K562 (cell line): Measurements from ENCODE around the gene TBC1D1. TPM values are rescaled to one million over a fixed set of nuclear protein-coding genes. Genes with fewer than 3 reads are reported as not detected.

Experiments used
- ATAC-seq: fragments of 200-7000 bp; cut with Tn5 transposase; 3 replicates; pipeline ENCODE4 v1.9.1; 2020; ENCODE audit warnings: moderate library complexity
- BruUV-seq: library from RNA; stranded (reverse); fragments of 400-500 nt; replicated peaks from 2 replicates; lab custom pipeline; 2021; lab: Mats Ljungman, UMichigan
- CTCF ChIA-PET: fragments of 300-600 bp; formaldehyde crosslinking; extraction: SDS; loops from one replicate; lab custom pipeline; 2021; ENCODE audit warnings: low intra/inter-chr PET ratio; lab: Yijun Ruan, JAX
- POLR2A ChIA-PET: fragments of 300-600, 350-650 bp; sonication (Branson Sonifier 250); formaldehyde crosslinking; extraction: SDS; loops from one replicate; lab custom pipeline; 2021; ENCODE audit warnings: antibody characterized with exemption, inconsistent platforms; lab: Yijun Ruan, JAX
- DNase-seq, 4 experiments: peaks; one replicate each; pipeline versions ENCODE4 v3.0.0 to v3.0.0-alpha.2; 2011 to 2018; ENCODE audit warnings: low spot score in 3 of 4, mixed read lengths in 3 of 4; ENCODE audit errors: extremely low read depth in 1 of 4
- FAIRE-seq: peaks from 2 replicates; lab custom pipeline; 2011; peaks lifted over from hg19 to GRCh38; lab: Jason Lieb, UNC
- H2AFZ ChIP-seq: 2 replicates; pipeline ENCODE4 v1.6.0; 2011; ENCODE audit warnings: low read depth, low read length, control low read depth, inconsistent platforms
- H3K27ac ChIP-seq: fragments of 200-600 bp; 3 replicates; pipeline ENCODE4 v1.8.0; 2011; ENCODE audit warnings: low read depth, mild to moderate bottlenecking, control low read depth, inconsistent platforms, low read length, moderate library complexity, mixed read lengths; ENCODE audit errors: extremely low read depth
- H3K27me3 ChIP-seq, 2 experiments: fragments of 300-600 bp in 1 of 2; 2 replicates in 1 of 2; 3 replicates in 1 of 2; pipeline versions ENCODE4 v1.6.0 to v1.8.0; 2011; ENCODE audit warnings: inconsistent platforms in 2 of 2, low read length in 2 of 2, mild to moderate bottlenecking in 1 of 2, mixed read lengths in 1 of 2, moderate library complexity in 1 of 2; ENCODE audit not compliant: control insufficient read depth in 2 of 2, insufficient read depth in 2 of 2
- H3K36me3 ChIP-seq: fragments of 300-600 bp; 3 replicates; pipeline ENCODE4 v1.8.0; 2011; ENCODE audit warnings: mild to moderate bottlenecking, low read length, inconsistent platforms; ENCODE audit not compliant: control insufficient read depth, insufficient read depth
- H3K4me1 ChIP-seq, 2 experiments: fragments of 200-600 bp in 1 of 2; replicated peaks in 1 of 2; 2 replicates in 1 of 2; 3 replicates in 1 of 2; pipeline versions ENCODE4 v1.5.1 to v1.8.0; 2011; ENCODE audit warnings: inconsistent platforms in 2 of 2, low read length in 2 of 2, mild to moderate bottlenecking in 1 of 2, mixed read lengths in 1 of 2, moderate library complexity in 1 of 2; ENCODE audit not compliant: control insufficient read depth in 2 of 2, insufficient read depth in 2 of 2
- H3K4me2 ChIP-seq: 2 replicates; pipeline ENCODE4 v1.6.1; 2011; ENCODE audit warnings: low read length, control low read depth, inconsistent platforms, mixed read lengths; ENCODE audit not compliant: insufficient read depth
- H3K4me3 ChIP-seq: fragments of 200-600 bp; sonication (generic), shearing (Covaris generic); 2 replicates; pipeline ENCODE4 v1.5.1; 2016; ENCODE audit warnings: control low read depth, inconsistent platforms
- H3K79me2 ChIP-seq: fragments of 200-600 bp; 3 replicates; pipeline ENCODE4 v1.8.0; 2011; ENCODE audit warnings: low read length, inconsistent platforms; ENCODE audit not compliant: control insufficient read depth, insufficient read depth
- H3K9ac ChIP-seq, 2 experiments: 2 replicates each; pipeline versions ENCODE4 v1.6.0 to v1.6.1; 2011; ENCODE audit warnings: low read depth in 2 of 2, low read length in 2 of 2, control low read depth in 1 of 2, inconsistent platforms in 1 of 2, mild to moderate bottlenecking in 1 of 2, mixed read lengths in 1 of 2; ENCODE audit not compliant: insufficient read depth in 1 of 2
- H3K9me1 ChIP-seq: one replicate; pipeline ENCODE4 v1.6.0; 2011; ENCODE audit warnings: inconsistent platforms, mild to moderate bottlenecking, low read length, moderate library complexity; ENCODE audit not compliant: control insufficient read depth, insufficient read depth
- H3K9me3 ChIP-seq: replicated peaks from 2 replicates; pipeline ENCODE4 v1.5.1; 2011; ENCODE audit warnings: low read depth, low read length, inconsistent platforms; ENCODE audit not compliant: control insufficient read depth, insufficient read depth
- H4K20me1 ChIP-seq: replicated peaks from 2 replicates; pipeline ENCODE4 v1.6.1; 2011; ENCODE audit warnings: low read length, inconsistent platforms, mixed read lengths; ENCODE audit not compliant: control insufficient read depth, insufficient read depth
- BRD9 ChIP-seq: fragments of 450-650 bp; IDR thresholded peaks from 2 replicates; pipeline ENCODE4 v1.6.1; 2018; ENCODE audit warnings: low read depth; ENCODE audit not compliant: partially characterized antibody
- CXXC5 ChIP-seq: fragments of 250-450 bp; sonication (Bioruptor Pico); IDR thresholded peaks from 2 replicates; pipeline ENCODE4 v1.8.0; 2022; ENCODE audit warnings: inconsistent platforms, mild to moderate bottlenecking, moderate library complexity
- DACH1 ChIP-seq: fragments of 450-650 bp; IDR thresholded peaks from 2 replicates; pipeline ENCODE4 v1.6.1; 2018; ENCODE audit not compliant: partially characterized antibody
- DEAF1 ChIP-seq: fragments of 450-650 bp; formaldehyde crosslinking; IDR thresholded peaks from 2 replicates; pipeline ENCODE4 v1.4.0; 2020; ENCODE audit warnings: mild to moderate bottlenecking, moderate library complexity
- ESRRA ChIP-seq: fragments of 450-650 bp; IDR thresholded peaks from 2 replicates; pipeline ENCODE4 v1.6.1; 2014; ENCODE audit warnings: low read depth, mild to moderate bottlenecking, moderate library complexity, borderline replicate concordance
- KDM4B ChIP-seq, 2 experiments: fragments of 450-650 bp in 1 of 2; sonication (generic) in 1 of 2; IDR thresholded peaks; 2 replicates each; pipeline ENCODE4 v1.6.1; 2016 to 2017; ENCODE audit warnings: borderline replicate concordance in 2 of 2, antibody characterized with exemption in 1 of 2, low read depth in 1 of 2, mild to moderate bottlenecking in 1 of 2
- LCOR ChIP-seq: sonication (generic); formaldehyde crosslinking; IDR thresholded peaks from 2 replicates; pipeline ENCODE4 v1.8.0; 2022; ENCODE audit warnings: mild to moderate bottlenecking, missing genetic modification reagents
- NFE2 ChIP-seq: IDR thresholded peaks from 2 replicates; pipeline ENCODE4 v1.6.1; 2014; ENCODE audit warnings: antibody characterized with exemption, low read depth
- NFIC ChIP-seq: fragments of 450-650 bp; IDR thresholded peaks from 2 replicates; pipeline ENCODE4 v1.6.1; 2017; ENCODE audit warnings: mild to moderate bottlenecking, inconsistent platforms
- PURB ChIP-seq: sonication (generic); formaldehyde crosslinking; IDR thresholded peaks from 2 replicates; pipeline ENCODE4 v1.9.0; 2021; ENCODE audit warnings: low read depth, mild to moderate bottlenecking, missing genetic modification reagents
- RB1 ChIP-seq: fragments of 450-650 bp; IDR thresholded peaks from 2 replicates; pipeline ENCODE4 v1.6.1; 2017; ENCODE audit warnings: low read depth, mild to moderate bottlenecking
- RFX1 ChIP-seq: fragments of 450-650 bp; IDR thresholded peaks from 2 replicates; pipeline ENCODE4 v1.6.1; 2016; ENCODE audit warnings: mild to moderate bottlenecking, moderate library complexity
- TCF15 ChIP-seq: fragments of 250-450 bp; sonication (Bioruptor Pico); IDR thresholded peaks from 2 replicates; pipeline ENCODE4 v1.8.0; 2022; ENCODE audit warnings: moderate library complexity, mild to moderate bottlenecking, inconsistent platforms
- XRCC3 ChIP-seq: fragments of 450-650 bp; IDR thresholded peaks from 2 replicates; pipeline ENCODE4 v1.6.1; 2017; ENCODE audit warnings: mild to moderate bottlenecking, moderate library complexity
- ZNF354B ChIP-seq: fragments of 250-450 bp; sonication (Bioruptor Pico); IDR thresholded peaks from 2 replicates; pipeline ENCODE4 v1.4.0; 2020
- WGBS: fragments of 100-300 bp; shearing (Covaris generic); methylation state at CpG from one replicate; pipeline ENCODE4 v1.1.6; 2016; ENCODE audit warnings: low coverage, mixed read lengths; ENCODE audit not compliant: insufficient coverage; ENCODE audit errors: missing lambda C conversion rate; 5-methylcytosine and 5-hydroxymethylcytosine counted together
- in situ Hi-C: fragments of 300-500 bp; cut with MboI; formaldehyde crosslinking; loops from 4 replicates; pipeline ENCODE4 v1.15.0; 2018; ENCODE audit warnings: inconsistent platforms, mixed read lengths
- intact Hi-C: fragments of 100-400 bp; cut with micrococcal nuclease; formaldehyde crosslinking; loops from 2 replicates; pipeline ENCODE4 v1.14.2; 2022
- polyA plus RNA-seq, 8 experiments: library from polyadenylated mRNA; depleted of rRNA in 4 of 8; stranded (reverse) in 5 of 8; unstranded in 3 of 8; fragments of >200 nt; fragmentation: Nextera tagmentation in 2 of 8; fragmentation: Illumina TruSeq in 1 of 8; extraction: Ambion mirVana in 2 of 8; extraction: Trizol in 1 of 8; gene quantifications; 2 replicates each; pipeline versions ENCODE4 v1.2.1 to v1.2.3, GENCODE V29; 2011 to 2014; ENCODE audit warnings: inconsistent platforms in 1 of 8, missing spikeins in 1 of 8
- total RNA-seq, 7 experiments: library from RNA; depleted of rRNA in 6 of 7; stranded (reverse); fragments of >200 nt in 6 of 7; fragmentation: Illumina TruSeq in 2 of 7; extraction: Trizol in 2 of 7; gene quantifications; 2 replicates each; pipeline versions ENCODE4 v1.2.1 to v1.2.3, GENCODE V29; 2011 to 2021; ENCODE audit warnings: low replicate concordance in 1 of 7
- TF ChIP-seq, protein P1 (sequence below): IDR thresholded peaks from 2 replicates; pipeline ENCODE4 v1.6.1; 2016; ENCODE audit warnings: missing genetic modification characterization, missing compliant biosample characterization

The TBC1D1 gene
- total and polyA plus RNA-seq, 9 of the 15 experiments (the other 6 are each of a cell fraction or from before 2014, with no cell fraction given) = 0.59 to 14.2 (median 8.8) TPM

- H3K9ac ChIP-seq = no peak overlapping the region
- peaks cover 11% of the 10 kb centered on the region in 2 experiments; a peak in 3 of 5 replicates for H3K27me3 ChIP-seq
- no peak overlapping the region for H3K27ac ChIP-seq
- CTCF ChIA-PET = no interaction called here
- in situ Hi-C loops = loop anchor here (5.0 kb wide), 1 partner anchor 90 kb away; no protein-coding TSS in a partner anchor
- no peaks in the 10 kb centered on the region for H3K9me3 ChIP-seq
- FAIRE-seq (no peak), ATAC-seq (no peak)
- no TSS peak for BruUV-seq
- POLR2A ChIA-PET = no interaction called here
- intact Hi-C loops = no loop called here
- no peak overlapping the region for H2AFZ ChIP-seq
- no peak overlapping the region for H3K4me2 ChIP-seq
- H3K4me3 ChIP-seq = no peak overlapping the region
- TF ChIP-seq CXXC5 = no peak
- TF ChIP-seq, protein P1, sequence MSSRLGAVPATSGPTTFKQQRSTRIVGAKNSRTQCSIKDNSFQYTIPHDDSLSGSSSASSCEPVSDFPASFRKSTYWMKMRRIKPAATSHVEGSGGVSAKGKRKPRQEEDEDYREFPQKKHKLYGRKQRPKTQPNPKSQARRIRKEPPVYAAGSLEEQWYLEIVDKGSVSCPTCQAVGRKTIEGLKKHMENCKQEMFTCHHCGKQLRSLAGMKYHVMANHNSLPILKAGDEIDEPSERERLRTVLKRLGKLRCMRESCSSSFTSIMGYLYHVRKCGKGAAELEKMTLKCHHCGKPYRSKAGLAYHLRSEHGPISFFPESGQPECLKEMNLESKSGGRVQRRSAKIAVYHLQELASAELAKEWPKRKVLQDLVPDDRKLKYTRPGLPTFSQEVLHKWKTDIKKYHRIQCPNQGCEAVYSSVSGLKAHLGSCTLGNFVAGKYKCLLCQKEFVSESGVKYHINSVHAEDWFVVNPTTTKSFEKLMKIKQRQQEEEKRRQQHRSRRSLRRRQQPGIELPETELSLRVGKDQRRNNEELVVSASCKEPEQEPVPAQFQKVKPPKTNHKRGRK (tag) = no peak
- TF ChIP-seq BRD9 = no peak
- no peak for TF ChIP-seq RB1
- no peak for TF ChIP-seq DACH1
- no peak for TF ChIP-seq DEAF1
- no peak for TF ChIP-seq NFE2
- TF ChIP-seq ESRRA = no peak
- TF ChIP-seq XRCC3 = no peak
- TF ChIP-seq ZNF354B (CRISPR knock-in tag) = no peak
- no peak for TF ChIP-seq TCF15 (CRISPR knock-in tag)
- TF ChIP-seq LCOR = no peak
- TF ChIP-seq NFIC = no peak
- no peak for TF ChIP-seq KDM4B (IDR thresholded peaks at IDR 0.05; ENCODE audit: borderline replicate concordance in 2 of 2, low read depth in 1 of 2)
- TF ChIP-seq PURB (CRISPR knock-in tag) = no peak
- TF ChIP-seq RFX1 = no peak
- TF ChIP-seq, all 486 proteins: peak for 0
- no peaks in the 10 kb centered on the region for H3K36me3 ChIP-seq
- WGBS = 29% methylated on average over 6 of the region's 6 CpGs
- no peaks in the 10 kb centered on the region for H3K9me1 ChIP-seq
- H3K79me2 ChIP-seq = no peaks in the 10 kb centered on the region
- peaks cover 0 to 11% of the 10 kb centered on the region in 2 experiments; a peak in 4 of 5 replicates for H3K4me1 ChIP-seq
- DNase-seq = no peak
- 0 out of 2 replicates have a peak, but pooled peaks cover 2% of the 10 kb centered on the region for H4K20me1 ChIP-seq
These were observed 191.1 kb downstream of the TBC1D1 start for GRCh38 chr4:38082021-38082420.
